Neural progenitor cell (in vitro differentiated cells): ENCODE data around the gene PNPLA7.

ENCODE experiments used
- CTCF ChIP-seq: fragments of 200-600 bp; sonication (generic); IDR thresholded peaks from 2 replicates; pipeline ENCODE4 v1.5.1; 2017; ENCODE audit warnings: antibody characterized with exemption, mild to moderate bottlenecking
- EZH2 ChIP-seq: fragments of 200-600 bp; sonication (generic); IDR thresholded peaks from 2 replicates; pipeline ENCODE4 v1.6.1; 2017; ENCODE audit warnings: antibody characterized with exemption, mild to moderate bottlenecking, moderate library complexity
- EZH2phosphoT487 ChIP-seq: fragments of 200-600 bp; sonication (generic); IDR thresholded peaks from 2 replicates; pipeline ENCODE4 v1.6.1; 2017; ENCODE audit warnings: antibody characterized with exemption

- TF ChIP-seq CTCF (no peak), EZH2 (no peak), EZH2phosphoT487 (no peak)
These were observed 93.3 kb downstream of the PNPLA7 start for GRCh38 chr9:137456864-137457405.
